Amniotic stem cell (primary cell): ENCODE data around the gene ZNF416.

ENCODE experiments used
- DNase-seq: peaks from one replicate; lab custom pipeline; 2025; lab: John Stamatoyannopoulos, UW

Gene ZNF416

GRCh38 chr19:57559008-57559403 is 19.7 kb downstream of the ZNF416 start:
- DNase-seq, result no peak

GRCh38 chr19:57558525-57558924 is 20.2 kb downstream of the ZNF416 start:
- DNase-seq, result no peak

- no peak for DNase-seq
Measured at GRCh38 chr19:57557659-57558058, 21.1 kb downstream of the ZNF416 start.

- DNase-seq, result no peak
Measured at GRCh38 chr19:57552432-57552831, 26.3 kb downstream of the ZNF416 start.

- DNase-seq, result no peak
Measured at GRCh38 chr19:57546513-57546912, 32.2 kb downstream of the ZNF416 start.

- no peak for DNase-seq
Measured at GRCh38 chr19:57537953-57538547, 40.7 kb downstream of the ZNF416 start.

DNA sequence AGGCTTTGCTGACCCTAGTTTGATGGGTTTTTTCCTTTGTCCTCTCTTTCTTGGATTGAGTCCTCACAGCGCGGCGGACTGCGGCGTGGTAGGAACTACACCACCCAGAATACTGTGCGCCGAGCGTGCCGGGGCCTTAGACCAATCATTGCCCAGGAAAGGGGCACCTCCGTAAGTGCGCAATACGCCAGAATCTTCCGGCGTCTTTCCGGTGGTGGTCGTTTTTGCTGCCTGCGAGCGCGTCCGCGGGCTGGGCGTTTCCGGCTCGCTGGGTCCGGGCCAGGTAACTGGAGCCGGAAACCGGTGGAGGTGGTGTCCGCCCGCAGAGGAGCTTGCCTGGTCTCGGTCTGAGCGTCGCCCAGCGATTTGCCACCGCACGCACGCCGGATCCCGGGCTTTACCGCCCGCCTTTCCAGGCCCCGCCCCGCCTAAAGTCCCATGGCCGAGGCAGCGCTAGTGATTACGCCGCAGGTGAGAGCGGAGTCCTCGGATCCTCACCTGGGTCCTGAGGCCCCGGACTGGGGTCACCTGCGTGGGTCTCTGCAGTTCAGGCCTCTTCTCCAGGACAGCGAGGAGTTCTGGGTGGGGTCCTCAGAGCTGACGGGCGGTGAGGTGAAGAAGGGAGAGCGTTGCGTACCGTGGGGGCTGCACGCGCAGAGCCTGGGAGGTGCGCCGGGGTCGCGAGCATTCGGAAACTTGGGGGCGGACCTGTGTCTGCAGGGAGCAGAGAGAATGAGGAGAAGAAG is 51.4 kb downstream of the ZNF416 start, which contains the start of gene ZNF549:
Gene ZNF549, plus strand, starts transcription at position 221 of the 746 bp plus-strand sequence. Its CDS starts 218 bp downstream, at position 439.
- peak; percentile 89 for DNase-seq
